ENCODE results near the gene SLC1A7. TPM values are rescaled to one million over a fixed set of nuclear protein-coding genes. Genes with fewer than 3 reads are reported as not detected.

Gene SLC1A7
- polyA plus RNA-seq, 1 donor from 2014 or later, result not detected

- Histone ChIP-seq H4K20me1 (ENCODE audit: insufficient read depth) (no peaks in the 10 kb centered on the region), H3K9me3 (ENCODE audit: low read length) (no peaks in the 10 kb centered on the region), H3K79me2 (replicated peaks; ENCODE audit: insufficient read depth, low read length) (no peaks in the 10 kb centered on the region), H3K9ac (ENCODE audit: low read length) (no peak overlapping the region), H3F3A (ENCODE audit: insufficient read depth, low read length, poor library complexity, severe bottlenecking) (no peaks in the 10 kb centered on the region), H3K4me3 (ENCODE audit: low read length) (no peak overlapping the region), H3K9me2 (ENCODE audit: insufficient read depth, low read length) (no peaks in the 10 kb centered on the region), H3K27me3 (ENCODE audit: insufficient read depth, low read depth, low read length) (no peaks in the 10 kb centered on the region), H2AFZ (ENCODE audit: low read depth, low read length) (no peak overlapping the region), H3K36me3 (ENCODE audit: insufficient read depth, low read length) (no peaks in the 10 kb centered on the region), H3K27ac (ENCODE audit: low read length) (no peak overlapping the region), H3K4me2 (ENCODE audit: low read length) (no peak overlapping the region)
- TF ChIP-seq MXI1 (conservative IDR thresholded peaks at IDR 0.05; ENCODE audit: poor library complexity, severe bottlenecking), result no peak
- TF ChIP-seq CTCF (IDR thresholded peaks at IDR 0.05; ENCODE audit: poor library complexity, severe bottlenecking), result no peak
- TF ChIP-seq, protein P1, sequence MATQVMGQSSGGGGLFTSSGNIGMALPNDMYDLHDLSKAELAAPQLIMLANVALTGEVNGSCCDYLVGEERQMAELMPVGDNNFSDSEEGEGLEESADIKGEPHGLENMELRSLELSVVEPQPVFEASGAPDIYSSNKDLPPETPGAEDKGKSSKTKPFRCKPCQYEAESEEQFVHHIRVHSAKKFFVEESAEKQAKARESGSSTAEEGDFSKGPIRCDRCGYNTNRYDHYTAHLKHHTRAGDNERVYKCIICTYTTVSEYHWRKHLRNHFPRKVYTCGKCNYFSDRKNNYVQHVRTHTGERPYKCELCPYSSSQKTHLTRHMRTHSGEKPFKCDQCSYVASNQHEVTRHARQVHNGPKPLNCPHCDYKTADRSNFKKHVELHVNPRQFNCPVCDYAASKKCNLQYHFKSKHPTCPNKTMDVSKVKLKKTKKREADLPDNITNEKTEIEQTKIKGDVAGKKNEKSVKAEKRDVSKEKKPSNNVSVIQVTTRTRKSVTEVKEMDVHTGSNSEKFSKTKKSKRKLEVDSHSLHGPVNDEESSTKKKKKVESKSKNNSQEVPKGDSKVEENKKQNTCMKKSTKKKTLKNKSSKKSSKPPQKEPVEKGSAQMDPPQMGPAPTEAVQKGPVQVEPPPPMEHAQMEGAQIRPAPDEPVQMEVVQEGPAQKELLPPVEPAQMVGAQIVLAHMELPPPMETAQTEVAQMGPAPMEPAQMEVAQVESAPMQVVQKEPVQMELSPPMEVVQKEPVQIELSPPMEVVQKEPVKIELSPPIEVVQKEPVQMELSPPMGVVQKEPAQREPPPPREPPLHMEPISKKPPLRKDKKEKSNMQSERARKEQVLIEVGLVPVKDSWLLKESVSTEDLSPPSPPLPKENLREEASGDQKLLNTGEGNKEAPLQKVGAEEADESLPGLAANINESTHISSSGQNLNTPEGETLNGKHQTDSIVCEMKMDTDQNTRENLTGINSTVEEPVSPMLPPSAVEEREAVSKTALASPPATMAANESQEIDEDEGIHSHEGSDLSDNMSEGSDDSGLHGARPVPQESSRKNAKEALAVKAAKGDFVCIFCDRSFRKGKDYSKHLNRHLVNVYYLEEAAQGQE (IDR thresholded peaks at IDR 0.05; ENCODE audit: borderline replicate concordance), result no peak
- TF ChIP-seq TAF1 (IDR thresholded peaks at IDR 0.05; ENCODE audit: low read depth), result no peak
- TF ChIP-seq EZH2 (IDR thresholded peaks at IDR 0.05; ENCODE audit: borderline replicate concordance, insufficient read depth, low read length, poor library complexity, severe bottlenecking), result no peak
- TF ChIP-seq EP300 (conservative IDR thresholded peaks at IDR 0.05; ENCODE audit: poor library complexity, severe bottlenecking), result no peak
- TF ChIP-seq SMC3 (conservative IDR thresholded peaks at IDR 0.05; ENCODE audit: poor library complexity), result no peak
- TF ChIP-seq RAD21 (conservative IDR thresholded peaks at IDR 0.05), result no peak
- no peak for TF ChIP-seq POLR2AphosphoS5 (IDR thresholded peaks at IDR 0.05)
Measured at GRCh38 chr1:53125122-53125521, 17.3 kb downstream of the SLC1A7 start.

DNA sequence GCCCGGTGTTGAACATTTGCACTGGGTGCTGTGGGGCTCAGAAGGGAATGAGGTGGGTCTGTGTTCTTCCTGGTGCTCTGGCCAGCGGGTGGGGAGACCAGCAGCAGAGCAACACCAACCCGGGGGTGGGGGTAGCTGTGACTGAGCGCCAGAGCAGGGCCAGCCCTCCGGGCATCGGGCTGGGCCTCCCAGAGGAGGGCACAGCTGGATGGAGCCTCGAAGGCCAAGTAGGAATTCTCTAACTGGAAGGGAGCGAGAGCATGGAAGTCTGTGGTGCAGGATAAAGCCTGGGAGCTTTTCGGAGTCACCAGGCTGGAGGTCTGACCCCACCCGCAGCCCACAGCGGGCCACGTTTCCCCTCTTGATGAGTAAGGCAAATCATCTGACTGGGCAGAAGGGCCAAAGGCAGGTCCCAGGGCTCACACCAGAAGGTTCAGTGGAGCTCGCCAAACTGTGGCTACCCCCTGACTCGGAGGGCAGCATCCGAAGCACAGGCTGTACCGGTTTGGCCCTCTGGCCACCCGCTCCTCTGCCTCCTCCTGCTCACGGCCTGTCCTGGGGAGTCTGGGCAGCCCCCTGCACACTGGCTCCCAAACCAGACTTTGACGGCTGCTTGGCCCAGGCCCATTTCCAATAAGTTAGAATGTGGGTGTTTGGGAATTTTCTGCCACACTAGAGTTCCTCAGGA, 18.8 kb downstream of the SLC1A7 start:
- no peaks in the 10 kb centered on the region for H3K9me2 ChIP-seq (ENCODE audit: insufficient read depth, low read length)
- H3K9ac ChIP-seq (ENCODE audit: low read length), result no peak overlapping the region
- H3K27me3 ChIP-seq (ENCODE audit: insufficient read depth, low read depth, low read length), result no peaks in the 10 kb centered on the region
- H2AFZ ChIP-seq (ENCODE audit: low read depth, low read length), result no peak overlapping the region
- H3K9me3 ChIP-seq (ENCODE audit: low read length), result no peaks in the 10 kb centered on the region
- TF ChIP-seq TAF1 (IDR thresholded peaks at IDR 0.05; ENCODE audit: low read depth), result no peak
- no peak for TF ChIP-seq EP300 (conservative IDR thresholded peaks at IDR 0.05; ENCODE audit: poor library complexity, severe bottlenecking)
- H4K20me1 ChIP-seq (ENCODE audit: insufficient read depth), result no peaks in the 10 kb centered on the region
- no peaks in the 10 kb centered on the region for H3K36me3 ChIP-seq (ENCODE audit: insufficient read depth, low read length)
- H3K4me2 ChIP-seq (ENCODE audit: low read length), result no peak overlapping the region
- no peaks in the 10 kb centered on the region for H3F3A ChIP-seq (ENCODE audit: insufficient read depth, low read length, poor library complexity, severe bottlenecking)
- no peak overlapping the region for H3K4me3 ChIP-seq (ENCODE audit: low read length)
- H3K27ac ChIP-seq (ENCODE audit: low read length), result no peak overlapping the region
- H3K79me2 ChIP-seq (replicated peaks; ENCODE audit: insufficient read depth, low read length), result no peaks in the 10 kb centered on the region
